ENCODE results near the gene TSHZ2. TPM values are rescaled to one million over a fixed set of nuclear protein-coding genes. Genes with fewer than 3 reads are reported as not detected.

The TSHZ2 gene
- total RNA-seq, 1 experiment from 2014 or later = not detected

- DNase-seq (ENCODE audit: low spot score) = no peak
Measured at GRCh38 chr20:53194306-53195290, 222.4 kb downstream of the TSHZ2 start.

GRCh38 chr20:53195876-53196610, 223.9 kb downstream of the TSHZ2 start:
- no peak for DNase-seq (ENCODE audit: low spot score)

GRCh38 chr20:53201588-53201987, 229.4 kb downstream of the TSHZ2 start:
- no peak for DNase-seq (ENCODE audit: low spot score)

GRCh38 chr20:53202777-53203176, 230.6 kb downstream of the TSHZ2 start:
- peak; percentile 16 for DNase-seq (ENCODE audit: low spot score)

GRCh38 chr20:53205046-53205445, 232.9 kb downstream of the TSHZ2 start:
- DNase-seq (ENCODE audit: low spot score) = no peak

GRCh38 chr20:53208110-53208832, 236.1 kb downstream of the TSHZ2 start:
- no peak for DNase-seq (ENCODE audit: low spot score)

GRCh38 chr20:53210041-53210440, 237.9 kb downstream of the TSHZ2 start:
- DNase-seq (ENCODE audit: low spot score) = no peak

GRCh38 chr20:53210931-53211330, 238.8 kb downstream of the TSHZ2 start:
- no peak for DNase-seq (ENCODE audit: low spot score)

- no peak for DNase-seq (ENCODE audit: low spot score)
Measured at GRCh38 chr20:53212018-53212417, 239.9 kb downstream of the TSHZ2 start.

- DNase-seq (ENCODE audit: low spot score) = no peak
Measured at GRCh38 chr20:53214392-53214791, 242.2 kb downstream of the TSHZ2 start.

GRCh38 chr20:53215166-53215565, 243.0 kb downstream of the TSHZ2 start:
- DNase-seq (ENCODE audit: low spot score) = no peak

- DNase-seq (ENCODE audit: low spot score) = no peak
Measured at GRCh38 chr20:53216478-53216855, 244.3 kb downstream of the TSHZ2 start.

- peak; percentile 30 for DNase-seq (ENCODE audit: low spot score)
Measured at GRCh38 chr20:53216856-53217576, 244.9 kb downstream of the TSHZ2 start.

- peak; percentile 21 for DNase-seq (ENCODE audit: low spot score)
Measured at GRCh38 chr20:53220482-53221307, 248.5 kb downstream of the TSHZ2 start.

- DNase-seq (ENCODE audit: low spot score) = no peak
Measured at GRCh38 chr20:53221731-53222130, 249.6 kb downstream of the TSHZ2 start.

- DNase-seq (ENCODE audit: low spot score) = no peak
Measured at GRCh38 chr20:53222416-53222815, 250.3 kb downstream of the TSHZ2 start.

GRCh38 chr20:53222932-53223331, 250.8 kb downstream of the TSHZ2 start:
- no peak for DNase-seq (ENCODE audit: low spot score)

- DNase-seq (ENCODE audit: low spot score) = no peak
Measured at GRCh38 chr20:53223626-53224172, 251.5 kb downstream of the TSHZ2 start.

GRCh38 chr20:53224851-53225250, 252.7 kb downstream of the TSHZ2 start:
- no peak for DNase-seq (ENCODE audit: low spot score)

- no peak for DNase-seq (ENCODE audit: low spot score)
Measured at GRCh38 chr20:53226826-53227225, 254.7 kb downstream of the TSHZ2 start.
